GM12865 (cell line): Measurements from ENCODE around the gene HSP90AA1.

Source experiments
- DNase-seq: peaks from one replicate; pipeline ENCODE4 v3.0.0; 2010; ENCODE audit warnings: low read depth
- H3K4me3 ChIP-seq: 2 replicates; pipeline ENCODE4 v1.5.1; 2011; ENCODE audit warnings: mild to moderate bottlenecking, low read depth, low read length, control low read depth
- TF ChIP-seq, protein P1 (sequence below): IDR thresholded peaks from 2 replicates; pipeline ENCODE4 v1.5.1; 2011; ENCODE audit warnings: low read length, control low read depth, low read depth, inconsistent platforms; ENCODE audit not compliant: insufficient read depth; ENCODE audit errors: missing control alignments

Gene HSP90AA1

DNA sequence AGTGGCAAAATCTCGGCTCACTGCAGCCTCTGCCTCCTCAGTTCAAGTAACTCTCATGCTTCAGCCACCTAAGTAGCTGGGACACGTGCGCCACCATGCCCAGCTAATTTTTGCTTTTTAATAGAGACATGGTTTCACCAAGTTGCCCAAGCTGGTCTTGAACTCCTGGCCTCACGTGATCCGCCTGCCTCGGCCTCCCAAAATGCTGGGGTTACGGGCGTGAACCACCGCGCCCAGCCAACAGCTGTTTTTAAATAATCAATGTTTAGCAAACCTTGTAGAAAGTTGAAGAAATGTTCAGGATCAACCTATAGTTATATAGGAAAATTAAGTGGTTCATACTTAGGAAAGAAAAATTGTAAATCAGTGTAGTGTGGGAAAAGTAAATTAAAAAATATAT lies 6.0 kb upstream of the HSP90AA1 start:
- DNase-seq: no peak
- no peak overlapping the region for H3K4me3 ChIP-seq
- TF ChIP-seq, protein P1, sequence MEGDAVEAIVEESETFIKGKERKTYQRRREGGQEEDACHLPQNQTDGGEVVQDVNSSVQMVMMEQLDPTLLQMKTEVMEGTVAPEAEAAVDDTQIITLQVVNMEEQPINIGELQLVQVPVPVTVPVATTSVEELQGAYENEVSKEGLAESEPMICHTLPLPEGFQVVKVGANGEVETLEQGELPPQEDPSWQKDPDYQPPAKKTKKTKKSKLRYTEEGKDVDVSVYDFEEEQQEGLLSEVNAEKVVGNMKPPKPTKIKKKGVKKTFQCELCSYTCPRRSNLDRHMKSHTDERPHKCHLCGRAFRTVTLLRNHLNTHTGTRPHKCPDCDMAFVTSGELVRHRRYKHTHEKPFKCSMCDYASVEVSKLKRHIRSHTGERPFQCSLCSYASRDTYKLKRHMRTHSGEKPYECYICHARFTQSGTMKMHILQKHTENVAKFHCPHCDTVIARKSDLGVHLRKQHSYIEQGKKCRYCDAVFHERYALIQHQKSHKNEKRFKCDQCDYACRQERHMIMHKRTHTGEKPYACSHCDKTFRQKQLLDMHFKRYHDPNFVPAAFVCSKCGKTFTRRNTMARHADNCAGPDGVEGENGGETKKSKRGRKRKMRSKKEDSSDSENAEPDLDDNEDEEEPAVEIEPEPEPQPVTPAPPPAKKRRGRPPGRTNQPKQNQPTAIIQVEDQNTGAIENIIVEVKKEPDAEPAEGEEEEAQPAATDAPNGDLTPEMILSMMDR: no peak

DNA sequence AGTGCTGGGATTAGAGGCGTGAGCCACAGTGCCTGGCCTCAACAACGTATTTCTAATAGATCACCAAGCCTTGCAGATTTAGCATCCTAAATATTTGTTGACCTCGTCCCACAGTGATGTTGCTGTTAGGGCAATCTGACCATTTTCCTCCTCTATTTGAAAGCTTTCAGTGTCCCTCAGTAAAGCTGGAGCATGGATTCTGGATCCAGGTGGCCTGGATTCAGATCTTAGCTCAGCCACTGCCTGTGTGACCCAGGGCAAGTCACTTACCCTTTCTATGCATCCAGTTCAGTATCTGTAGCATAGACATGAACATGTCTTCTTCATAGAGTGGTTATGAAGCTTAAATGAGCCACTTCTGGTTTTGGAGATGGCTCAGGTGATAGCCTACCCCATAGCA lies 3.9 kb upstream of the HSP90AA1 start:
- no peak overlapping the region for H3K4me3 ChIP-seq
- TF ChIP-seq, protein P1: no peak
- DNase-seq: no peak

DNA sequence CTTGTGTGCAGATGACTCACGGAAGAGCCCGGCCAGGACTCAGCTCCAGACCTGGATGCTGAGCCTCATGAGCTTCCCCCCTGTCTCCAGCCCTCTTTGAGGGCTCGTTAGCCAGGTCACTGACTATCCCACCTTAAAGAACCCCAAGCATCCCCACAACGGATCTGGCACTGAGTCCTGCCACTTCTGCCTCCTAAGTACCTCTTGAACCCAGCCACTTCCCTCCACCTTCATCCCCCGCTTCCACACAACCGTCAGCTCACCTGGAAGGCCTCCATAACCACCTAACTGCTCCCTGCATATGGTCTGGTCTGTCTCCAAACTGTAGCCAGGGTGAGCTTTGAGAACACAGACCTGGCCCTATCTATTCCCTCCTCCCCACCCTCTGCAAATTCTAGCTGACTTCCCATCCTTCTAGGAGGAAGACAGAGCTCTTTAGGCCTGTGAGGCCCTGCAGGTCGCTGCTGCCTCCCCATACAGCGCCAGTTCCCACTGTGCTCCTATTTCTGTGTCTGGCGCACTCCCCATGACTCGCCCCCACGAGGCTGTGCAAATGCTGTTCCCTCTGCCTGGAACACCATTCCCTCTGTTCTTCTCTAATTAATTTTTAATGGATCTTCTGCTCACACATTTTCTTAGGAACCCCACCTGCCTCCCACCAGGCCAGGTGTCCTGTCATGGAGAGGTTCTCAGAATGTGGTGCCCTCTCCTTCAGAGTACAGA lies 2.9 kb upstream of the HSP90AA1 start:
- no peak overlapping the region for H3K4me3 ChIP-seq
- DNase-seq: no peak
- TF ChIP-seq, protein P1: no peak

DNA sequence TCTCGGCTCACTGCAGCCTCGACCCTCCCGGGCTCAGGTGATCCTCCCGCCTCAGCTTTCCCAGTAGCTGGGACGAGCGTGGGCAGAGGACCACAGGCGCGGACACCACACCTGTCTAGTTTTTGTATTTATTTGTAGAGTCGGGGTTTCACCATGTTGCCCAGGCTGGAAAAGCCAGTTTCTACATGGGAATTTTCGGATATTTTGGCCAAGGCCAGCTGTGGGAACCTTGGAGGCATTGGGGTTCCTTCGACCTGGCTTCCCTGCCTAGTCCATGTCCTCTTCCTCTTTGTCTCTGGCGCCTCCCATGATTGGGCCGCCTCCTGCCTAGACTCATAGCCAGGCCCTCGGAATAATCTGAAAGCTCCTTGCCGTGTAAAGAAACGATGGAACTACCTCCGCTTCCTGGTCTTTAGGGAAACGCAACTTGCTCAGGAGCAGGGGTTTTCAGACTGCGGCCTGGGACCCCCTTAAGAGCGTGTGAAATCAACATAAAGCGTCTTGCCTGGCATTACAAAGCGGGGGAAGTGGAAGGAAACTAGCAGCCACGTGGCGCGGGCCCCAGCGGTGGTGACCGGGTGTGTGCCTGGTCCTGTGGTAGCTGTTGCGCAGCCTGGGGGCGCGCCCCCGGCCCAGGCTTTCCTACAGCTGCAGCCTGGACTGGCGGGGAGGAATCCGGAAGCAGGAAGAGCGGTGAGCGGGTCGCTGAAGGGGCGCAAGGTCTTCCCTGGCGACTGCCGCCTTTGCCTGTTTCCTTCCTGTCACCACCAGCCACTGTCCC lies 1.4 kb upstream of the HSP90AA1 start:
- DNase-seq: peak; percentile 83
- TF ChIP-seq, protein P1: no peak
- peak overlapping the region; percentile 97 for H3K4me3 ChIP-seq

DNA sequence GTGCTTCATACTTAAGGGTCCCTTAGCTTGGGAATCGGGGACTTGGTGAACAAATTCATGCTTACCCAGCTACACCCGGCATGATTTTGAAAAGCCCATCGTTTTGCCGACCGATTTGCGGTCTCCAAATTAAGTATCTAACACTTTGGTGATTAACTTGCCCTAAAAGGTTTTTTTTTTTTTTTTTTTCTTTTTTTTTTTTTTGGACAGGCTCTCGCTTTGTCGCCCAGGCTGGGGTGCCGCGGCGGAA lies 843 bp upstream of the HSP90AA1 start:
- DNase-seq: no peak
- H3K4me3 ChIP-seq: peak overlapping the region; percentile 97
- TF ChIP-seq, protein P1: no peak

DNA sequence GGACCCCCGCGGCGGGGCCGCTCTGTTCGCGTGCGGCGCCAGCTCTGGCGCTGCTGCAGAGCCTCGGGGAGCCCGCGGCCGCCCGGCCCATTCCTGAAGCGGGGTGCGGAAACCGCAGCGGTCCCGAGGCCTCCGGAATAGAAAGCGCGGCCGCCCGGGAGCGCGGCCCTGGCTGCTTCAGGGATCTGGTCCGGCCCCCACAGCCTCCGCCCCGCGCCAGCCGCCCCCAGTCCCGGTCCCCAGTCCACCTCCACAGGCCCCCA lies 204 bp downstream of the HSP90AA1 start:
- DNase-seq: no peak
- peak overlapping the region; percentile 84 for H3K4me3 ChIP-seq
- TF ChIP-seq, protein P1: no peak
